Muscle of leg (tissue), 11 donors: Measurements from ENCODE around the gene FREY1. TPM values are rescaled to one million over a fixed set of nuclear protein-coding genes. Genes with fewer than 3 reads are reported as not detected.
A peak's percentile ranks its signal among the peaks of the same experiment; 100 is the strongest.

Experiments used
- DNase-seq: peaks from one replicate; pipeline ENCODE4 v3.0.0; 2013
- H3K27ac ChIP-seq: one replicate; pipeline ENCODE4 v1.5.1; 2013; ENCODE audit warnings: mild to moderate bottlenecking, low read length, control low read depth
- H3K27me3 ChIP-seq: one replicate; pipeline ENCODE4 v1.6.1; 2013; ENCODE audit warnings: low read length; ENCODE audit not compliant: control insufficient read depth, insufficient read depth
- H3K36me3 ChIP-seq: one replicate; pipeline ENCODE4 v1.6.1; 2013; ENCODE audit warnings: low read length; ENCODE audit not compliant: control insufficient read depth, insufficient read depth
- H3K4me1 ChIP-seq: one replicate; pipeline ENCODE4 v1.6.1; 2013; ENCODE audit warnings: low read length; ENCODE audit not compliant: control insufficient read depth, insufficient read depth
- H3K4me3 ChIP-seq: one replicate; pipeline ENCODE4 v1.5.1; 2013; ENCODE audit warnings: low read length, control low read depth
- H3K9me3 ChIP-seq: replicated peaks from 2 replicates; pipeline ENCODE4 v1.6.1; 2013; ENCODE audit warnings: low read depth, low read length; ENCODE audit not compliant: control insufficient read depth
- WGBS: methylation state at CpG from one replicate; pipeline ENCODE4 v1.1.5; 2013; ENCODE audit warnings: missing lambda C conversion rate; ENCODE audit not compliant: insufficient coverage; 5-methylcytosine and 5-hydroxymethylcytosine counted together
- polyA plus RNA-seq, 8 donors: library from polyadenylated mRNA; unstranded; fragments of 120-200 nt; gene quantifications; one replicate each; pipeline versions ENCODE4 v1.2.1 to v1.2.3, GENCODE V29; 2013; ENCODE audit warnings: inconsistent platforms in 1 of 8, low replicate concordance in 1 of 8; ENCODE audit not compliant: insufficient read length in 8 of 8, insufficient read depth in 1 of 8
- total RNA-seq: library from RNA; stranded (reverse); fragments of 120-200 nt; gene quantifications from one replicate; pipeline ENCODE4 v1.2.4, GENCODE V29; 2013

The FREY1 gene
- total and polyA plus RNA-seq, 9 donors, result 0.21 to 0.46 (median 0.27) TPM; not detected in 4

DNA sequence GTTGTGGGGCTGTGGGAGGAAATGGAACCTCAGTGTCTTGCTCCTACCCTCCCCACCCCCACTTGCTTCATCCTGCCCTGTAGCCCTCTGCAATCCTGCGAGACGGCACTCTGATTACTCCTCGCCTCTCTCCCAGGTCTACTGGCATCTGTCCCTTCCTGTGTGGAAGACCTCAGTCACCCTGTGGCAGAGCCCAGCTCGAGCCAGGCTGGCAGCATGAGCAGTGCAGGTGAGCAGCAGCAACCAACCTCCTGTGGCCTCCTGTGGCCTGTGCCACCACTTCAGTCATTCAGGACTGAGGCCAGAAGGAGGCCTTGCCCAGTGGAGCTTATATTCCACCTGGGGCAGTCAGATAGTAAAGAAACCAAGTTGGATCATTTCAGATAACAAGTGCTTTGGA, 36.4 kb downstream of the FREY1 start:
- no peaks in the 10 kb centered on the region for H3K27me3 ChIP-seq
- WGBS, result 92% methylated on average over 4 of the region's 4 CpGs
- no peak overlapping the region for H3K4me3 ChIP-seq
- no peak overlapping the region for H3K27ac ChIP-seq
- no peak for DNase-seq
- no peaks in the 10 kb centered on the region for H3K9me3 ChIP-seq
- peaks cover 88% of the 10 kb centered on the region for H3K36me3 ChIP-seq
- no peaks in the 10 kb centered on the region for H3K4me1 ChIP-seq

DNA sequence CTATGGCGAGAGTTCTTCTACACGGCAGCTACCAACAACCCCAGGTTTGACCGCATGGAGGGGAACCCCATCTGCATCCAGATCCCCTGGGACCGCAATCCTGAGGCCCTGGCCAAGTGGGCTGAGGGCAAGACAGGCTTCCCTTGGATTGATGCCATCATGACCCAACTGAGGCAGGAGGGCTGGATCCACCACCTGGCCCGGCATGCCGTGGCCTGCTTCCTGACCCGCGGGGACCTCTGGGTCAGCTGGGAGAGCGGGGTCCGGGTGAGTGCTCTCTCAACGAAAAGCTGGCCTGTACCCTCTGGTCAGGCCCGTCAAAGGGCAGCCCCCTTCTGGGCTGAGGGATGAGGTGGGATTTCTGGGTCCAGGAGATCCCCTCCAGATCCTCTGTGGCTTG, 37.5 kb downstream of the FREY1 start:
- no peak for DNase-seq
- no peak overlapping the region for H3K4me3 ChIP-seq
- H3K4me1 ChIP-seq, result no peaks in the 10 kb centered on the region
- H3K27me3 ChIP-seq, result no peaks in the 10 kb centered on the region
- H3K27ac ChIP-seq, result no peak overlapping the region
- WGBS, result 84% methylated on average over 12 of the region's 12 CpGs
- no peaks in the 10 kb centered on the region for H3K9me3 ChIP-seq
- peaks cover 85% of the 10 kb centered on the region for H3K36me3 ChIP-seq

DNA sequence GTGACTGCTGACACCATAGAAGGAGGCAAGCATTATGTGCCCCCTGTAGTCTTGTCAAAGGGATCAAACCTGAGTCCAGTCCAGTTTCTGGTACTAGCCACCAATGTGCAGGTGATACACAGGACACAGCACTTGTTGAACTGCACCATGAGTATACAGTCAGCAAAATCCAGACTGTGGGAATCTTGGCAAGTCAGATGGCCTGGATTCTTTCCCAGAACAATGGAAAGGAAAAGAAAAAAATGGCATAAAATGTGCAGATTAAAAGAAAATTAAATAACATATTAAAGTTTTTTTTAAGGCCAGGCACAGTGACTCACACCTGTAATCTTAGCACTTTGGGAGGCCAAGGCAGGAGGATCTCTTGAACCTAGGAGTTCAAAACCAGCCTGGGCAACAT, 43.0 kb downstream of the FREY1 start:
- peak; percentile 85 for DNase-seq

DNA sequence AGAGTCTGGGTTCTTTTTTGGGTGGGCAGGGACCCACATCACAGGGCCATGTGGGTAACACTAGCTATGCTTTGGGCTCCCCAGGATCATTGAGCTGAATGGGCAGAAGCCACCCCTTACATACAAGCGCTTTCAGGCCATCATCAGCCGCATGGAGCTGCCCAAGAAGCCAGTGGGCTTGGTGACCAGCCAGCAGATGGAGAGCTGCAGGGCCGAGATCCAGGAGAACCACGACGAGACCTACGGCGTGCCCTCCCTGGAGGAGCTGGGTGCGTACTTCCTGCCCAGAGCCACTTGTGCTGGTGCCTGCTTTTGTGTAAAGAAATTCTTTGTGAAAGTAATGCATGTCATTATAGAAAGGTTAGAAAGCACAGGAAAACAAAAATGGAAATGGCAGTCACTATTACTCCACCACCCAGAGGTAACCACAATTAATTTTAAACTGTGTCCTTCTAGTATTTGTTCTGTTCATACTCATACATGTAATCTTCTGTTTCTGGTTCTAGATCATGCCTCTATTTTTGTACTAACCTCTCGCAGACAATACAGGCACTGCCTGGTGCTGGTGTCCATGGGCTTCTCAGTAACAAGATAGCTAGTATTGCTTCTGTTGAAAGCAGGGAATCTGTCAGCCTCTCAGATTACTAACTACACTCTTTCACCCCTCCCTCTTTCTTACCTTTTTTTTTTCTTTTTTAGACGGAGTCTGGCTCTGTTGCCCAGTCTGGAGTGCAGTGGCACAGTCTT, 46.1 kb downstream of the FREY1 start:
- H3K4me1 ChIP-seq, result peaks cover 44% of the 10 kb centered on the region
- WGBS, result 77% methylated on average over 8 of the region's 10 CpGs

More for the DNA sequence above, 43.0 kb downstream of the FREY1 start:
- no peaks in the 10 kb centered on the region for H3K9me3 ChIP-seq
- peaks cover 18% of the 10 kb centered on the region for H3K4me1 ChIP-seq
- no peaks in the 10 kb centered on the region for H3K27me3 ChIP-seq
- no peak overlapping the region for H3K4me3 ChIP-seq
- peaks cover 72% of the 10 kb centered on the region for H3K36me3 ChIP-seq
- H3K27ac ChIP-seq, result no peak overlapping the region

DNA sequence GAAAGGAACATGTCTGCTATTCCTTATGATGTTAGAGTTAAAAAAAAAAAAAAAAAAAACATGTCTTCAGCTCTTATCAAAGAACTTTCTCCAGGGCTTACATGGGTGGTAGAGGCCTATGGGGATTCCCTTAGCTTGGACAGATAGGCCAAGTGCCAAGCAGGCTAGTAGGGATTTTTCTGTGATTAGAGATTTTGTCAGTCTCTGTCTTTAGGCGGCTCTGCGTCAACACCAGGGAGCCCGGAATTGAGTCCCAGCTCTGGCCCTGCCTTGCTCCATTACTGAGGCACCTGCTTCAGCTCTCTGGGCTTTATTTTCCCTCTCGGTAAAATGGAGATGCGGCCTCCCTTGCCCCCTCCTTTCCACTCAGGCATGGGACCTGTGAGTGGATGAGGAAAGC, 46.7 kb downstream of the FREY1 start:
- no peak for DNase-seq
- no CpG with 5 or more reads among the region's 5 CpGs for WGBS
- no peaks in the 10 kb centered on the region for H3K9me3 ChIP-seq
- no peaks in the 10 kb centered on the region for H3K27me3 ChIP-seq
- H3K4me1 ChIP-seq, result peaks cover 49% of the 10 kb centered on the region
- peaks cover 57% of the 10 kb centered on the region for H3K36me3 ChIP-seq
- H3K4me3 ChIP-seq, result no peak overlapping the region
- H3K27ac ChIP-seq, result peak overlapping the region; percentile 89

More for the DNA sequence above, 46.1 kb downstream of the FREY1 start:
- H3K4me3 ChIP-seq, result no peak overlapping the region
- no peaks in the 10 kb centered on the region for H3K27me3 ChIP-seq
- no peaks in the 10 kb centered on the region for H3K9me3 ChIP-seq
- H3K36me3 ChIP-seq, result peaks cover 58% of the 10 kb centered on the region
- peak overlapping the region; percentile 44 for H3K27ac ChIP-seq
- DNase-seq, result no peak

DNA sequence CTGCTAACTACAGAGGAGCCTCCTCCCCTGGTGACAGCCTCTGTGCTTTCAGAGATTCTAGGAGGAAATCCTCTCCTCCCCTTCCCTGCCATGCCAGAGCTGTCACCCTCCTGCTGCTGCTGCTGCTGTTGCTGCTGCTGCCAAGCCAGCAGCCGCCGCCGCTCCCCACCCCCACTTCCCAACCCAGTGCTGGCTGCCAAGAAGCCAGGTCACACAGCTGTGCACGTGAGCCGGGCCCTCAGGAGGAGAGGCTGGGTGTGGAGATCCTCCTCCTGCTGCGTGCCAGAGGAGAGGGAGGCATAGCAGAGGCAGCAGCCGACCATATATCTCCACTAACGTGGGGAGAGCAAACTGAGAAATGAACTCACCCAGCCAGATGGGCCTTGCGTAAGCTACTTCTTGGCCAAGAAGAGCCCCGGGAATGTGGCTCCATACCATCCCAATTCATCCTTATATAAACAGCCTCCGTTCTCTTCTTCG, 47.4 kb downstream of the FREY1 start:
- 11% methylated on average over 5 of the region's 12 CpGs for WGBS
- Histone ChIP-seq H3K36me3 (peaks cover 54% of the 10 kb centered on the region), H3K4me3 (no peak overlapping the region), H3K4me1 (peaks cover 55% of the 10 kb centered on the region), H3K9me3 (no peaks in the 10 kb centered on the region), H3K27ac (peak overlapping the region; percentile 89), H3K27me3 (no peaks in the 10 kb centered on the region)
- DNase-seq, result peak; percentile 96

DNA sequence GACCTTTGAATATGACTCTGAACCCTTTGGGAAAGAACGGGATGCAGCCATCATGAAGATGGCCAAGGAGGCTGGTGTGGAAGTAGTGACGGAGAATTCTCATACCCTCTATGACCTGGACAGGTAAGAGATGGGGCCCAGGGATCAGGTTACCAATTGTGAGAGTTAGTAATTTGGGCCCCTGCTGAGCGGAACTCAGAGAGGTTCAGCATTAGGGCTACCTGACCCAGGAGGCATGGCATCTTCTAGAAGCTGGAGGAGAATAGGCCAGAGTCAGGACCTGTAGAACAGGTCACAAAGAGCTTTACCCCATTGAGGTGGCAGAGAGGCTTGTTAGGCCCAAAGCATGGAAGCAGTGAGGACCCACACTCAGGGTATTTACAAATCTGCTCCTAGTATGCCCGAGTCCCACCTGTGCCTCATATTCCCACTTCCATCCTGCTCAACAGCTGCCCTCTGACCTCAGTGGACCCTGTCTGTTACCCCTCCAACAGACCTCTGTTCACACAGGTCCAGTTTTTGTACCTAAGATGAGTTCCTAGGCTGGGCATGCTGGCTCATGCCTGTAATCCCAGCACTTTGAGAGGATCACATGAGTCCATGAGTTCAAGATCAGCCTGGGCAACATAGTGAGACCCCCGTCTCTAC, 48.2 kb downstream of the FREY1 start:
- WGBS, result 96% methylated on average over 2 of the region's 5 CpGs
- no peak for DNase-seq
- H3K4me3 ChIP-seq, result no peak overlapping the region
- H3K27me3 ChIP-seq, result no peaks in the 10 kb centered on the region
- H3K36me3 ChIP-seq, result peaks cover 50% of the 10 kb centered on the region
- H3K27ac ChIP-seq, result peak overlapping the region; percentile 89
- no peaks in the 10 kb centered on the region for H3K9me3 ChIP-seq
- peaks cover 55% of the 10 kb centered on the region for H3K4me1 ChIP-seq

DNA sequence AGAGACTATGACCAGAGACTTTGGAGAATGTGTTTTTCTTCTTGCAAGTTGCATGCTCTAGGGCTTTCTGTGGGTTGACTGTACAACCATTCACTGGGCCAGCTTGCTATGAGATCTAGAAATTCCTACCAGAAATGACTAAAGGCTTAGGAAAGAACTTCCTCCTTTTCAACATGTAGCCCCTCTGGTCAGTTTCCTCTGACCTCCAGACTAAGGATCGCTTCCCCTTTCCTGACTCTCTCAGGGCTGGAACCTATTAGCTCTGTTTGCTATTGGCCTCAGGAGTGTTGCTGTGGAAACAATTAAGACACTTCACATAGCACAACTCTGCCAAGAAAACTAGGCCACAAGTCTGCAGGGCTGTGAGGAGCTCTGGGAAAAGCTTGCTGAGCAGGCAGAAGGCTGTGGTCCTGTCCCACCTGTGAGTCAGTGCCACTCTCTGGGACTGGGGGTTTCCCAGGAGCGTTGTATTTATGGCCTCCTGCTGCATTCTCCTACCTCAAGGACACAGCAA, 49.1 kb downstream of the FREY1 start:
- WGBS, result 0% methylated on average over 2 of the region's 2 CpGs
- Histone ChIP-seq H3K4me1 (peaks cover 61% of the 10 kb centered on the region), H3K27me3 (no peaks in the 10 kb centered on the region), H3K9me3 (no peaks in the 10 kb centered on the region), H3K36me3 (peaks cover 47% of the 10 kb centered on the region), H3K27ac (peak overlapping the region; percentile 89), H3K4me3 (no peak overlapping the region)
- DNase-seq, result peak; percentile 98
